ENCODE results near the gene CTSW.

DNA sequence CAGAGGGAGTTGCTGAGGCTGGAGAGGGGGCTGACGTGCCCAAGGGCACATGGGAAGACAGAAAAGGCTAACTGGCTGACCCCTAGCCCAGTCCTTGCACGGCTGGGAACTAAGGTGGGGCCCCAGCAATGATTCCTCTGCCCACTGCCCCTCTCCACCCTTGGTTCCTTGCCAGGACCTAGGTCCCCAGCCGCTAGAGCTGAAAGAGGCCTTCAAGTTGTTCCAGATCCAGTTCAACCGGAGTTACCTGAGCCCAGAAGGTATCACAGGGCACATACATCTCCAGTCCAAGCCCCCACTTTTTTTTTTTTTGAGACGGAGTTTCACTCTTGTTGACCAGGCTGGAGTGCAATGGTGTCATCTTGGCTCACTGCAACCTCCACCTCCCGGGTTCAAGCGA, 390 bp downstream of the CTSW start:
- TF ChIP-seq, protein P1, sequence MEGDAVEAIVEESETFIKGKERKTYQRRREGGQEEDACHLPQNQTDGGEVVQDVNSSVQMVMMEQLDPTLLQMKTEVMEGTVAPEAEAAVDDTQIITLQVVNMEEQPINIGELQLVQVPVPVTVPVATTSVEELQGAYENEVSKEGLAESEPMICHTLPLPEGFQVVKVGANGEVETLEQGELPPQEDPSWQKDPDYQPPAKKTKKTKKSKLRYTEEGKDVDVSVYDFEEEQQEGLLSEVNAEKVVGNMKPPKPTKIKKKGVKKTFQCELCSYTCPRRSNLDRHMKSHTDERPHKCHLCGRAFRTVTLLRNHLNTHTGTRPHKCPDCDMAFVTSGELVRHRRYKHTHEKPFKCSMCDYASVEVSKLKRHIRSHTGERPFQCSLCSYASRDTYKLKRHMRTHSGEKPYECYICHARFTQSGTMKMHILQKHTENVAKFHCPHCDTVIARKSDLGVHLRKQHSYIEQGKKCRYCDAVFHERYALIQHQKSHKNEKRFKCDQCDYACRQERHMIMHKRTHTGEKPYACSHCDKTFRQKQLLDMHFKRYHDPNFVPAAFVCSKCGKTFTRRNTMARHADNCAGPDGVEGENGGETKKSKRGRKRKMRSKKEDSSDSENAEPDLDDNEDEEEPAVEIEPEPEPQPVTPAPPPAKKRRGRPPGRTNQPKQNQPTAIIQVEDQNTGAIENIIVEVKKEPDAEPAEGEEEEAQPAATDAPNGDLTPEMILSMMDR (IDR thresholded peaks at IDR 0.05): no peak
- no peak for TF ChIP-seq ZFX (IDR thresholded peaks at IDR 0.05; ENCODE audit: borderline replicate concordance)
